Right kidney (tissue), 1 donor: ENCODE measurements around the gene FAM180A.

ENCODE experiments used
- DNase-seq: peaks from one replicate; pipeline ENCODE4 v3.0.0-alpha.2; 2016

FAM180A gene

DNA sequence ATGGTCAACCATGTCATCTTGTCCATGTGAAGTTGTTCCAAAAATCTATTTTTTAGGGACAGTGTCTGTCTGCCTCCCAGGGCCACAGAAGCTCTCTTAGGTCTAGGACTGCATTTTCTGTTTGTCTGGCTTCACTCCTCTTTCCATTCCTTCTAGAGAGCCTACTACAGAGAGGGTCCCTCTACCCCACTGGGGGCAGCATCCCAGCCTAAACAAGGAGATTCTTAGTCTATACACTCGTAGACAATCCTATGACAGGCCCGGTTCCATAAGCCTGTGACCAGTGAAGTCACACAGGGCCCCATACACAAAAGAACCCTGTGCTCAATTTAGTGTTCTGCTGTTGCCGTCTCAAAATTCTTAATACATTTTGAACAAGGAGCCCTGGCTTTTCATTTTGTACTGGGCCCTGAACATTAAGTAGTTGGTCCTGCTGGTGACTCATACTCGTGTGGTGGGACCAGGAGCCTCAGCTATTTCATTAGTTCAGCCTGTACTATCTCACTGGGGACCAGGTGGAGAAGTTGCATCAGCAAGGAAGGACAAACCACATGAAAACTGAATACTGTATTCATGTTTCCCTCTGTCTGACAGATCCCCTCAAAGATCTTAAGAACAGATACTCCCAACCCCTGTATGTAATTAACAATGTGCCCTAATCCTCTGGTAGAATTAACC lies 23.5 kb upstream of the FAM180A start:
- no peak for DNase-seq

DNA sequence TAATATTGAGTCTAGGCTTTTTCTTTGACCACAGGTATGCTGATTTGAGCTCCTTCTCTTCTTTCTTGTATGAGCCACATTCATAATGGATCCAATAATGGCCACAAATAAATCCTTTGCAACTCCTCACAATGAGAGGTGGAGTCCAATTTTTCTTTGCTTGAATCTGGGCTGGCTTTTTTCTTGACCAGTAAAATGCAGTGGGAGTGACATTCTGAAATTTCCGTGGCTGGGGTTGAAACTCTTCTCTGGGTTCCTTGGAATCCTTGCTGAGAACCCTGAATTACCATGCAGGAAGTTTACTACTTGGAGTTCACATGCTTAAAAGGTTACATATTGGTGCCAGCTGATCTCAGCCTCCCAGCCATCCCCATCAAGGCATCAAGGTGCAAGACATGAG lies 22.4 kb upstream of the FAM180A start:
- no peak for DNase-seq

DNA sequence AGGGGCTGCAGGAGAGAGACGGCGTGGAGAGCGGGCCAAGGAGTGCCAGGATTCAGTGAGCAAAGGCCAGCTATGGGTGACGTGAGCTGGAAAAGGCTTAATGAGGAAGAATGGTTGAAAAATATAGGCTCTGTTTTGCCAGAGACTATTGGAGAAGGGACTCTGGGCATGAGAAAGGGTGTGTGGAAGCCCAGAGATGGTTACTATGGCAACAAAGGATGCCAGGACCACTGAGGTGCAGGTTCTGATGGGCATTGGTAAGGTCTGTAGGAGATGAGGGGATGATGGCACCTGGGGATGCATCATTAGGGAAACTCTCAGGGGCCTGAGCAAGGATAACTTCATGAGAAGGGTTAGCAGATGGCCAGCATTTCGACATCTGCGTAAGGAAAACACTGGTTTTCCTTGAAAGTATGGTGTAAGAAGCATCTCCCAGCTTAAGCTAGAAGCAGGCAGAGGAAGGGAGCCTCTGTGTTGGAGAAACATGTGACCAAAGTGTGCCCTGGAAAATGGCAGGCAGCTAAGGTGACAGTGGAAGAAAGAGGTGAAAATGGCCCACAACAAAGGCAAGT lies 21.6 kb upstream of the FAM180A start:
- DNase-seq, result no peak

DNA sequence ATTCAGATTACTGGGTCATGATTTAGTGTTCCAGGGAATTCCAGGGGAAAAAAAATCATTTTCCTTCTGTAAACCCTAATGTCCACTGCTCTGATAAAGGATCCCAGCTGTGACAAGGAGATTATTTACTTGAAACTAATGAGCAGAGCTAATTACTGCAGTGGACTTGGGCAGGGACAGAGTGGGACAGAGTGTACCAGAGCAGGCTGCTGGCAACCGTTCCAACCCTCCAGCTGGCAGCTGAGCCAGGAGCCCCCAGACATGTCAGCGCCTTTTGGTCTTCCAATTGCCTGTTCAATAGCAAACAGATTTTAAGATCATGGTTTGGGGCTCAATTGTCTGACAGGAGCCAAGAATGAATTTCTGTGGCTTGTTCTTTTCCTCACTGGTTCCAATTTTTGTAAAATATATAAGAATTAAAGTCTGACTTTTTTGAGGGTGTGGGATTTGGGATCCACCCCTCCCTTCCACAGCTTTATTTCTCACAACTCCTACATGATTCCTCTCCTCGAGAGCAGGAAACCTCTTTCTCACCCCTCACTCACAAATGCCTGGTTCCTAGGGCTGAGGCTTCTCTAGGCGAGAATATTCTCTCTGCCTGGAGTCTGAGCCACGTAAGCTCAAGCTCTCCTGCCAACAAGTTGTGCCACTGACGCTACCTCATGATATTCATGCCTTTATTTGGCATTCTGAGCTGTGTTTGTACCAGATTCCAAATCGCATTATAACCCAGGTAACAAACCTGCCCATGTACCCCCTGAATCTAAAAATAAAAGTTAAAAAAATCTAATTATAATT lies 20.6 kb upstream of the FAM180A start:
- no peak for DNase-seq

DNA sequence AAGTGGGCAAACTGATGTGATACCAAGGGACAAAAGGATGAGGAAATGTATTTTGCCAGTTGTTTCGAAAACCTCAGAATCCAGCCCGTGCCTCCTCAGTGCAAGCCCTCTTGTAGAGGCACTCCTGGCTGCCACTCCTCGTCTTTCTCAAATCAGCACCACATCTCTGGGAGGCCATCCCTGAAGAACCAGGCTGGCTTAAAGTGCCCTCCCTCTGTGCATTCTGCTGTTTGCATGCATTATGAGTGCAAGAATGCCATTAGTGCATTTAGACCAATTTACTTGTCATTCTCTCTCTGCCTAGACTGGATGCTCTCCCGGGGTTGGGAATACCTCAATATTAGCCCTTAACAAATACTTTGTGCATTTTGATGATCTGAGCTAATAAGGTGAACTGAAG lies 19.9 kb upstream of the FAM180A start:
- no peak for DNase-seq

DNA sequence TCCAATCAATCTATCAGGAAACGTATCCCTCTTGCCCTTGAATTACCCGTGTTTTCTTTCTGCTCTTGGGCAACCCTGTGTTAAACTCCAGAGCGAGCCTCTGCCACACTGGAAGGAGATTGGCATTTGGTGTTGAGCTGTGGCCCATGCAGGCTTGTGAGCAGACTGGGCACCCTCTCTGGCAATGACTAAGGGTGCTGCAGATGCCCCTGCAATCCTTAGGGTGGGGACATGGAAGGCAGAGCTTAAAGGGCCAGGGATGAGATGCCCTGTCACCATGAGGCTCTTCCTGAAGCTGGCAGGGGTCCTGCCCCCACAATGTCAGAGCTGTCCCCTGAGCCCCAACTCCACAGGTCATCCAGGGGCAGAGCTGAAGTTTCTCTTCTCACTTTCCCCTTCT lies 19.5 kb upstream of the FAM180A start:
- no peak for DNase-seq

DNA sequence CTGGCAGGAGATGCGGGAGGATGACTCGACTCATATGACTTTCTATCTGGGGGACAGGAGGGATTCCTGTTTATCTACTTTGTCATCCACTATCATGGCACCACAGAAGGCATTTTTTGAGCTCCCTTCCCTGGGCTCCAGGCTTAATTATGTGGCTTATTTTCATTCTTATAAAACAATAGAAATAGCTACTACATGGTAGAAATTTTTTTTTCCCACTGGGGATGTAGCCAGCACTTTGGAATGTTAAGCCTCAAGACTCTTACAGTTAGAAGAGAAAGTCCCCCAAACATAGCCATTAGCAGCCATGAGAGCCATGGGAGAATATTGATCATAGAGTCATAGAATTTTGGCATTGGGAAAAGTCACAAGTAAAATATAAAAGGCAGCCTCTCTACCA lies 14.6 kb upstream of the FAM180A start:
- DNase-seq, result no peak

DNA sequence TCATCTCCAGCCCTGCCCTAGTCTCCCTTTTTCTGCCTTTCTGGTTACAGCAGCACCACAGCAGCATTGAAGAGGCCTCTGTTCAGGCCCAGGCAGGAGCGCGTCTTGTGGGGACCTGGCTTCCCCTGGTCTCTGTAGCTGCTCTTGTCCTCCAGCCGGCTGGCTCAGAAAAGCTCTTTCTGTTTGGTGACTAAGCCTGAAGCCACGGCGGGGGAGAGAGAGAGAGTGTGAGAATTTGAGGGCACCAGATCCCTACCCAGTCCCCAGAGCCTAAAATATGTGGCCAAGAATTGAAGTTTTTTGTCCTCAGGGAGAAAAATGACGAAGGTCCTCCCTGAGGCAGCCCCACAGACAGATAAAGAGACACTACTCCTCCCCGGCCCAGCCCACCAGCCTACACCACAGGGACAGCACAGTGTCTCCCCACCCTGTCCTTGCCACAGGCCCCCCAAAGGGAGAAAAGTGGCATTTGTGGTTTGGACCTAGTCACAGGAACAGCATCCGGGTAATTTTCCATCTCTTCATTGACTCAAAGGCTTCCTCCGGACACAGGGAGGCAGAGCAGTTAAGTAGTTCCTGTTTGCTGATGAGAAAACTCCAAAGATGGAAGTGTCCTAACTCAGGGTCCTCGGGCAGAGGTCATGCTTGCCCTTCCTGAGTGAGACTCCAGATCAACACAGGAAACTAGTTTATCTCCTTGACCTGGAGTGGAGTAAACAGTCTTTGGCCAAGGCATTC lies 13.3 kb upstream of the FAM180A start:
- no peak for DNase-seq

DNA sequence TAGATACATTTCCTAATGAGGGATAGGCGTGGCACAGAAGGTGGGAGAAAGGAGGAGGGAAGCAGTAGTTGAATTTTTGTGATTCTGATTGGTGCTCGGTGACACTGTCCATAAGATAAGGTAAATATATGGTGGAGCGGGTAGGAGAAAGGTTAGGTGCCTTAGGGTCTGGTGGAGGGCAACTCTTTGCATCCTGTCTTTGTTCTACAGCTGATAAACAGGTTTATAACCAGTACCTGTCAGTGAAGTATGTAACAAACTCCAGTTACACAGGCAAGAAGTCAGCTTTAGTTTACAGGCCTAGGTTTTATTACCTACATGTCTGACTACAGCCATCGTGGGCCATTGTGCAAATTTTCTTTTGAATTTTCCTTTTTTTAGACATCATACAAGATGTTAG lies 10.9 kb upstream of the FAM180A start:
- no peak for DNase-seq

DNA sequence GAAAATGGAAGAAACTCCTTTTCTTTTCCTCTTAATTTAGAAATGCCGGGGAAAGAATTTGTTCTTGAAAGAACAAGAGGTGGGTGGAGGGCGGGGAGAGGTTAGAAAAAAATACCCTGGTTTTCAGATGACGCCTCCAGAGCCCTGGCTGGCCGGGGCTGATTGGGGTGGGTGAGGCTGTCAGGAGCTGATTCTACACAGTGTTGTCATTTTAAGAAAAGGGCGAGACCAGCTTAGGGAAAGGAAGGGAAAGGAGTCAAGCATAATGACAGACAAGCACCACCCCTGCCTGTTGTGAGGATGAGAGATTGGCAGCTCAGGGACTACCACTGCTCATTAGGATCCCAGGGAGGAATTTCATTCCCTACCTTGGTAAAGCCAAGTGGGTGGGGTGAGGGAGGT lies 9.9 kb upstream of the FAM180A start:
- no peak for DNase-seq

DNA sequence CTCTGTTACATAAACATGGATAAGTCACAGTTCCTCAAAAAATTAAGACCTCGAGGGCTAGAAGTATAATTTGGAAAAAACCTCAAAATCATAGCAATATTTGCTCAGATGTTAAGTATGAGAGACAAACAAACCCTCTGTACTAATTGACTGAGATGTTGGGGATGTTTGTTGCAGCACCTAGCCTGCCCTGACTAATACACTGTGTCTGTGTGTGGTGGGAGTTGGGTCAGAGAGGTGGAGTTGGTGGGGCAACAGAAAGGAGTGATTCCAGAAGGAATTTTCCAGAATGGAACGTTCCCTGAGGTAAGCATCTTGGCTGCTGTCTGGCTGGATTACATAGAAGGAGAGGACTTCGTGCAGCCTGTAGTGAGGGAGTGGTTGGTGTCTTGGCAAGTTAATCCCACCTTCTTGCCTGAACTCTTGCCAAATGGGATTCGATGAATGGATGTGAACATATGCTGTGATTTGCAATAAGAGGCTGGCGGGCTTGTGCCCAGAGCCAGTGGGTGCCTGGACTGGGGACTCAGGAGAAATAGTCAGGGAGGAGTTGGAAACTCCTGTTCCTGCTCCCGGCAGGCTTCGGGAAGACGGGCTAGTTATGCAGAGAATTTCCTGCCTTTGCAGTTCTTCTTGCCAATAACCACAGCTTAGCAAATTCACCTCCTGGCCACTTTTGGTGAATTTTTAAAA lies 9.3 kb upstream of the FAM180A start:
- DNase-seq, result no peak

DNA sequence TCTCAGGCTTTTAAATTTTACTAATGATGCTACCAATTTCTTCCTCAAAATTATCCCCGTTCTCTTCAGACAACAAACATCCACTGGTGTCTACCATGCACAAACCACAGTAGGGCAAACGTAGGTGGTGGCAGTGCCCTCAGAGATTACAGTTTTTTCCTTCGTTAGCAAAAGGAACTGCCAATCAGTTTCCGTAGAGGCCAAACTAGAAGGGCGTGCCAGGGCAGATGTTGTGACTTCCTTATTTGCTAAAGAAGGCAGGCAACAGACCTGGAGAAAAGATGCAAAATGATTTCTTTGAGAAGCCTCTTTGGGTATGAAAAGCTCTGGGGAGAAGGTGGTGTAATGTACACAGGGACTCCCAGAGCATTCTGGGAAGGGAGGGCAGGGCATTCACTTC lies 7.6 kb upstream of the FAM180A start:
- DNase-seq, result no peak

DNA sequence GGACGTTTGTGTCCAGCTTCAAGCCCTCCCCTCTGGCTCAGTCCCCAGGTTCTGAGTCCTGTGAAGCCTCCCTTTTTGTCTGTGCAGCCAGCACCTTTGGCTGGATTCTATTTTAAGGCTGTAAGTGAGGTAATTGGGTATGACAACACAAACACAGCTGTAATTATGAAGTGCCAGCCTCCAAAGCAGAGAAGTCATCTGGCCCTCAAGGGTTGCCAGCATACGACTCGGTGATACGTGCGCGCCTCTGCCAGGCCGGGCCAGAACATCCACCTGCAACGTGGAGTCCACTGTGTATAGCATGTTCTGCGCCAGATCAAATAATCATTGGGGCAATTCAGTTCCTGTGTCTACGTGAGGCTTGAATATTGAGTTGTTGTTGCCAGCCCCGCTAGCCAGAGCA lies 6.7 kb upstream of the FAM180A start:
- DNase-seq, result no peak

DNA sequence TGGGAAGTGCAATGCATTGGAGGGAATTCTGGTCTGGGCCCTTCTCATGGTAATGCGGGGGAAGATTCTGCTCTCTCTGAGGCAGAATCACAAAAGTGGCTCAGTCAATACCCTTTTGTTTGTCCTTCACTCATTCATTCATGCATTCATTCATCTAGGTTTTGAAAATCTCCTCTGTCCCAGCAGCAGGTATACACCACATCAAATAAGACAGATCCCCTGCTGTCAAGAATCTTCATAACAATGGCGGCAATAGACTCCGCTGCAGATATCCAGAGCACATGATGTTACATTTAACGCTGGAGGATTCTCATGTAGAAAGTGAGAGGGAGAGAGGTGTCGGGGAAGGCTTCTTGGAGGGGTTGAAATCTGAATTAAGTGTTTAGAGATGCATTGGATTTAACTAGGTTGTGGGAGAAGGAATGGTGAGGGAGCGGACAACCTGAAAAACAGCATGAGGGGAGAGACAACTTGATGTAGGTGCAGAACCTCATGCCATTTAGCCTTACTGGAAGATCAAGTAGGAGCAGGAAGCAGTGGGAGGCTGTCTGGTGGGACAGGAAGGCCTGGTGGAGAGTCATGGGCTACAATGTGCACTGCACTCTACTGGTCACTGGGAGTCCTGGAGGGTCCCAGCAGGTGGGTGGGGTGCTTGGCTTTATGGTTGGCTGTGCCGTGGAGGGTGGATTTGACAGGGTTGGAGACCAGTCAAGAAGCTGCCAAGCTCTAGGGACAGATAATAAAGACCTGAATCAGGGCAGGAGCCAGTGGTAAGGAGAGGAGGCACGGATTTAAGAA lies 5.2 kb upstream of the FAM180A start:
- no peak for DNase-seq

DNA sequence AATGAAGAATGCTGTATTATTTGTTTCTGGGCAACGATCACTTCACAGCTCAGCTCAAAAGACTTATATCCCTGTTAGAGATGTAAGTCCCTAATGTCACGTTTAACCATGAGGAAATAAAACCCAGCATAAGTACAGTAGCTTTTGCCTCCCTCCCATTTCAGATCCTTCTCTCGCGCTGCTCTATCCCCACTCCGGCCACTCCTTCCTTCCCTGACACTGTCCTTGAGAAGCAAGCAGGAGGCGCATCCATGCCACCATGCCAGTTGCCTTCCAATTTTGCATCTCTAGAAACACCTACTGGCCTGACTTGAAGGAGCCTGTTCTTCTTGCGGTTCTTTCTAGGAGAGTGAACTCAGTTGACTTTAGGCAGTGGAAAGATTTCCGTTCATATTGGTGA lies 1.2 kb downstream of the FAM180A start:
- no peak for DNase-seq

DNA sequence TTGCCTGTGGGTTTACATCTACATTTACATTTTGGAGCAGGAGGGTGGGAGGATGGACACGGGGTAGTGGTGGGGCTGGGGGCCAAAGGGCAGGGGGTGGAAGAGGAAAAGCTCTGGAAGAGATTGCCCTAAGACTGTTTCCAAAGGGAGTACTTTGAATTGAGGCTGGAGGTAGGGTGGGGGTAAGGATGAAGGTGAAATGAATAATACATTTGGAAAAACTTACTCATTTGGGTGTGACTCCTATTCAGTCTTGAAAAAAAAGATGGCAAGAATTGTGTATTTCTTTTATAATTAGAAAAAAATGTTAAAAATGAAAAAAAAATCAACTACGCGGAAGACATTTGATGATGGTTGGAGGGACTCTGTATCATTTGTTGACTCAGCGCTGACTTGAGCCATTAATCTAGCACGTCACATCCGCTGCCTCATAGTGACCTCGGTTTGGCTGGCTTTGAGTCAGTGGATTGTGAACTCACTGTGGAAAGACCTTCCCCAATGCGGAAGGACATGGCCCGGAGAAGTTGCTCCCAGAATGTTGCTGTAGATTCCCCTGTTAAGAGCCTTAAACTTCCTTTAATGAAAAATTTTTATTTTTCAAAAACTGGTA lies 2.8 kb downstream of the FAM180A start:
- DNase-seq, result no peak

DNA sequence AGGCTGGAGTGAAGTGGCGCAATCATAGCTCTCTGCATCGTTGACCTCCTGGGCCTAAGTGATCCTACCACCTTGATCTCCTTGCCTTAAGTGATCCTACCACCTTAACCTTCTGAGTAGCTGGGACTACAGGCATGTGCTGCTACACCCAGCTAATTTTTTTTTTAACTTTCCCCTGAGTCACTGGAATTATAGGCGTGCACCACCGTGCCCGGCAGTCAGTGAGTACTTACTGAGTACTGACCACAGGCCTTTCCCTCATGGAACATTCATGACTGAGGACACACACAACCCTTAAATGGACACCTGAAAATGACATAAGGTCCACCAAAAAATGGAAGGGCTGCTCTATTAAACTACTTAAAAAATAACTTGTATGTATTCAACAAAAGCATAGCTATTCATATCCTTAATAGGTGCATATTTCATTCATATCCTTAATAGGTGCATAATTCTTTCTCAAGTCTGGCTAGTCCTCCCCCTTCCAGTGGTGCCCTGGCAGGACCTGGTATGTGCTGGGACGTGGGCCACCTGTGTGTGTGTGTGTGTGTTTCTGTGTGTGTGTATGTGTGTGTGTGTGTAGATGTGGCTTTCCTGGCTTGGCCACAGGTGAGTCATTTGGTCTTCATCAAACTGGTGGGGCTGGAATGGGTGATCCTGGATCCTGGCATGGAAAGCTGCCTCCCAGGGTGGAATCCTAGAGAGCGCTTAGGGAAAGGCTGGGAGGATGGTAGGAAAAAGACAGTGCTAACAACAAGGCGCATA lies 3.5 kb downstream of the FAM180A start:
- DNase-seq, result no peak

DNA sequence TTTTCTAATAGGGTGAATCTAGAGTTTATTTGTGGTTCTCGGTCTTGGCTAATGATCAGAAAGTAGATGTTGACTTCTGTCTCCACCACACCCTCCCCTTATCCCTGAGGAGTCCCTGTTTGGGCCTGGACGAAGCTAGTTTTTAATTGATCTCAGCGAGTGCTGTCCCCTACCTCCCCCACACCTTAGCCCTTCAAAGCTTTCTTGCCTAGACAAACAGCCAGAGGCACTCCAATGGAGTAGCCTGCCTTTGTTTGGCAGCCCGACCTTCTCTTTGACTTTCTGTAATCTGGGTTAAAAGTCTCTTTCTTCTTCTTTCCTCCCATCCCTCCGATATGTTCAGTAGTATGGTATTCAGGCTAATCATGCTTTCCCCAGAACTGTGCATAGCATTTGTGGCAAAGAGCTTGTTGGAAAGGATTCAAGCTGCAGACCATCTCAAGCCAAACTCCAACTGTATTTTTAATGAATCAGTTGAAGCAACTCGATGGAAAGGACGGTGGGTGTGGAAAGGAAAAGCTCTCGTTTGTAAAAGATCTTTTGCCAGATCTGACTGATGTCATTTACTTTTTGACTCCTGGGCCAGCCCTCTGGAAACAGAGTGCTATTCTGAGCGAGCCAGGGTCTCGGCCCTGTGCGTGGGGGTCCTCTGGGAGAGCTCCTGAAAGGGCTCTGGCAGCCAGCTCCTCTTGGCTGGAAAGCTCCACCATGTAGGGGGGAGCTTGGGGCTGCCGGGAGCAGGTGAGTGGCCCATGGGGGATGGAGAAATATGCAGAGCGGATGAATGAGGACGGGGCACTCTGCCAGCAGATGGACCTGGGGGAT lies 4.5 kb downstream of the FAM180A start:
- DNase-seq, result no peak

DNA sequence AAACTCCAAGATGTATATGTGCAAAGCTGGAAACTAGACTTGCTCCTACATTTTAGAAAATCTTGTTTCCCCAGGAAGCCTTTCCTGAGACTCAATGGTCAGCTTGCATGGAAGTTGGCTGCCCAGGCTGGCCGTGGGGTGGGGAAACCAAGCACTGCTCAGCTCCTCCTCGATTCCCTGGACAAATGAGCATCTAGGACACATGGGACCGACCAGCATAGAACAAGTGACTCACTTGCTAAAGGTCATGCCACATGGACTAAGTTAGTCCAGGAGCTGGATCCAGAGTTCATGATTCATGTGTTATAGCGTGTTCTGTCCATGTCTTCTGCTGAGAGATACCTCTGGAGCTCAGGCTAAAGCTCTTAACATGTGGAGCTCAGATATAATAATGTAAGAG lies 6.2 kb downstream of the FAM180A start:
- no peak for DNase-seq

DNA sequence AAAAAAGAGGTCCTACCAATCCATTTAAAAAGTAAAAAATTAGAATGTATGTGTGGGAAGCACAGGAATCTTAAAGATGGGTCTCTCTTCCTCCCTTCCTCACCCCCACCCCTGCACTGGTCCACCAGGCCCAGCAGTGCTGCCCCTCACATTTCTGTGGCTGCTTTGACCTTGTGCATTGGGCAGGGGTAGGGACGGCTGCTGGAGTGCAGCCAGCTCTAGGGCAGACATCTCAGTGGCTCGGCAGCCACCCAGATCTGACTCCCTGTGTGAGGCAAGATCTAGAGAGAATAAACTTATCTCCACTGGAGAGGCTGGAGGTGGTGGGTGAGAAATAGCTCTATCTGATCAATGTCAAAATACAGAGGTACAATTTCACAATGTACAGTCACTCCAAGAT lies 6.7 kb downstream of the FAM180A start:
- DNase-seq, result no peak
